GM19438 (cell line): ENCODE results near the gene MIA2.

ENCODE experiments used
- ATAC-seq: cut with Tn5 transposase; IDR thresholded peaks from one replicate; pipeline ENCODE4 v1.9.1; 2021; ENCODE audit warnings: low read depth; ENCODE audit not compliant: unreplicated experiment

The MIA2 gene

DNA sequence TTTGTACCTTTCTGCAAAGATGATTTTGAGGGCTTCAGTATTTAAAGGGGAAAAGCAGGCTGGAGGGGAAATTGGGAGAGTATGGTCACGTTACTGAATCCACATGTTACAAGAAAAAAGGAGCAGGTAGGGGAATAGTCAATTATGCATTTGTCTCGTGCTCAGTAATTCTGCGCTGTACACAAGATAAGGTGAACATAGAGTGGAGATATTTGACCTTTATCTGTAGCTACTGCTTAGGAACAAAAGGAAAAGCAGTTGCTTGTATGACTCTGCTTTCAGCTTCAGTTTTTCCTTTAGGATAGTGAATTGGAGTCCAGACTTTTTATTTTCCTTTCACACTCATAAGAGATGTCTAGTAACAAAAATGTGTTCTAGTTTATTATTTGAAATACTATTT lies 148.7 kb downstream of the MIA2 start:
- ATAC-seq = no peak

DNA sequence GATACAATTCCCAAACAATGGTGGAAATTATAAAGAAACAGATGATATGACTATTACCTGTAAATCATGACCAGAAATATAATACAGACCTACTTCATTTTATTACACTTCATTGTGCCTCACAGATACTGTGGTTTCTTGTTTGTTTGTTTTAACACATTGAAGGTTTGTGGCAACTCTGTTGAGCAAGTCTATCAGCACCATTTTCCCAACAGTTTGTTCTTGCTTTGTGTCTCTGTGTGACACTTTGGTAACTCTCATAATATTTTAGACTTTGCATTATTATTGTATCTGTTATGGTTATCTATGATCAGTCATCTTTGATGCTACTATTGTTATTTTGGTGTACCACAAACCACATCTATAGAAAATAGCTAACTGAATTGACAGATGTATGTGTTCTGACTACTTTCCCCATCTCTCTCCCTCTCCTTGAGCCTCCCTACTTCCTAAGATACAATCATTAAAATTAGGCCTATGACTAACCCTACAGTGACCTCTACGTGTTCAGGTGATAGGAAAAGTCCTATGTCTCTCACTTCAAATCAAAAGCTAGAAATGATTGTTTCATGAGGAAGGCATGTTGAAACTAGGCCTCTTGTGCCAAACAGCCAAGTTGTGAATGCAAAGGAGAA lies 149.4 kb downstream of the MIA2 start:
- no peak for ATAC-seq

DNA sequence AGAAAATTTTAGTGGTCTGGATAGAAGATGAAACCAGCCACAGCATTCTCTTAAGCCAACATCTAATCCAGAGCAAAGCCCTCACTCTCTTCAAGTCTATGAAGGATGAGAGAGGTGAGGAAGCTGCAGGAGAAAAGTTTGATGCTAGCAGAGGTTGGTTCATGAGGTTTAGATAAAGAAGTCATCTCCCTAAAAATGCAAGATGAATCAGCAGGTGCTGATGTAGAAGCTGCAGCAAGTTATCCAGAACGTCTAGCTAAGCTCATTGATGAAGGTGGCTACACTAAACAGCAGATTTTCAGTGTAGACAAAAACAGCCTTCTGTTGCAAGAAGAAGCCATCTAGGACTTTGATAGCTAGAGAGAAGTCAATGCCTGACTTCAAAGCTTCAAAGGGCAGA lies 150.0 kb downstream of the MIA2 start:
- no peak for ATAC-seq

DNA sequence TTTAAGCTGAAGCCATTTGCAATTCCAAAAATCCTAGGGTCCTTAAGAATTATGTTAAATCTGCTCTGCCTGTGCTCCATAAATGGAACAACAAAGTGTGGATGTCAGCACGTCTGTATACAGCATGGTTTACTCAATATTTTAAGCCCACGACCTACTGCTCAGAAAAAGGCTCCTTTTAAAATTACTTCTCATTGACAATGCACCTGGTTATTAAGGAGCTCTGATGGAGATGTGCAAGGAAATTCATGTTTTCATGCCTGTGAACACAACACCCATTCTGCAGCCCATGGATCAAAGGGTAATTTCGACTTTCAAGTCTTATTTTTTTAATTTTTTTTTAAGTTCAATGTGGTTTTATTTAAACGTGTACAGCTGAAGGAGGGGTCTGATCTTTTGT lies 150.5 kb downstream of the MIA2 start:
- ATAC-seq = no peak

DNA sequence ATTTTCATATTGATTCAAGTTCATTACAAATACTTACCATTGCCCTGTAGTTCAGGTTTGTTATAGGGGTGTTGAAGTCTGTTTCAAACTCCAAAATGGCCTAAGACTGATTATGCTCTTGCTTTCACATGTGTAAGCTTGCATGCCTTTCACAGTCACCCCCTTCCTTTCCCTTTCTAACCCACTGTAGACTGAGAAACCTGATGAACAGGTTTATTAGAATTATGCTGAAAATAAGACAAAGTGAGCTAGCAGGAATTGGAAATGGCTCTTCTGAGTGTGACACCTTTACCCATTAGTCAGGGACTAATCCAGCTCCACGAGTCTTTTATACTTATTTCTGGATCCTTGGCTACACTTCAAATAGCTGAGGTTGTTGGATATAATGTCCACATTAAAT lies 159.6 kb downstream of the MIA2 start:
- ATAC-seq = no peak

DNA sequence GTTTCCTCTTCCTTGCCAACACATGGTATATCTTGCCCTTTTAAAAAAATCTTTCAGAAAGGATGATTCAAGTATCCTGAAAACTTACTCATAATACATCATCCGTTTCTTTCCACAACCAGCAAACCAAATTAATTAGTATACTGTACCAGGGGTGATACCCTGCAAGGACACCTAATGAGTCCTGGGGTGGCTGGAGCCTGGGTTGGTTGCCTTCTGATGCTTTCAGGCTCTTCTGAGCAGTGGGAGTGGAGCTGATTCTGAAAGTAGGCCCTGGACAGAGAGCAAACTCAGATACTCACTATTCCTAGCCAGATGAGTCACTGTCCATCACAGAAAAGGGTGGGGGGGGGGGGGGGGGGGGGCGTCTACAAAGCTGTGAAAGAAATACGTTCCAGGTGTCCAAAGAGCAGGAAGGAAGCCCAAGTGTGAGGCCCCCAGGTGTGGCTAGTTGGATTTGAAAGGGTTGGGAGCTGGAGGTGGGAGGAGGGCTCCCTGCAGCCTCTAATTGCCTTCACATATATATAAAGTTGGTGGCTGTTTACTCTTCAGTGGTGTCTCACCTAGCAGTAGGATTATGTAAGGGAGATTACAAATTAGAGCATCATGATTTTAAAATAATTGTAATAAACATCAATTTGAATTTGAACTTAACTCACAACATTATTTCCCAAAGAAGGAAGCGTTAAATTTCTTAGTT lies 162.0 kb downstream of the MIA2 start:
- no peak for ATAC-seq

DNA sequence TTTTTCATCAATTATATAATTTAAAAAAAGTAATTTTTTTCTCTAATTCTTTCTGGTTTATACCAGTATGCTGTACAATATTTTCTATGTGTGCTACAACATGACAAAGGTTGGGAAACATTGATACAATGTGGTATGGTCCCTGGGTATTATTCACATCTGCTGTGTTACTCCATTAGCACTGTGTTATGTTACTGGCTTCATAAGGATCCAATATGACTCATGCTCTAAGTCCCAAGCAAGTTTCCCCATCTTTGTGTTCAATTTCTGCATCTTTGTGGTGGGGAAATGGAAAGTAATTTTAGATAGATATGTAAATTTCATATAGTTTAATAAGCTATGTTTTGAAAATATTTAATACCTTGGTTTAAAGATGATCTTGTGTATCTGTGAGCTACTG lies 162.7 kb downstream of the MIA2 start:
- no peak for ATAC-seq

DNA sequence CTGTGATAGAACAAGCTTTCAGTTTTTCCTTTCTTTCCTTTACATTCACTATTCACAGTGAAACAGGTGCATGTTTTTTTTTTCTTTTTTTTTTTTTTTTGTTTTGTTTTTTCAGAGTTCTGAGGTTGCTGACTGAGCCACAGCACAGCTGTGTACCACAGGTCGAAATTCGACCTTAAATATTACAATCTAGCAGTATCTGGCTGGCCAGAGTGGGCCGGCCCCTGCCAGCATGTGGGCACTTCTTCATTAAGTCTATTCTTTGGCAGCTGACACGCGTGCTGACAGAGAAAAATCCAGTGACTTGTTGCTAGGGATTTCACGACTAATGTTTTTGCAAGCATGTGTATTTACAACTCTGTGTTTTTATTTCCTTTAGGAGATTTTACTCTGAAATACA lies 164.7 kb downstream of the MIA2 start:
- ATAC-seq = no peak

DNA sequence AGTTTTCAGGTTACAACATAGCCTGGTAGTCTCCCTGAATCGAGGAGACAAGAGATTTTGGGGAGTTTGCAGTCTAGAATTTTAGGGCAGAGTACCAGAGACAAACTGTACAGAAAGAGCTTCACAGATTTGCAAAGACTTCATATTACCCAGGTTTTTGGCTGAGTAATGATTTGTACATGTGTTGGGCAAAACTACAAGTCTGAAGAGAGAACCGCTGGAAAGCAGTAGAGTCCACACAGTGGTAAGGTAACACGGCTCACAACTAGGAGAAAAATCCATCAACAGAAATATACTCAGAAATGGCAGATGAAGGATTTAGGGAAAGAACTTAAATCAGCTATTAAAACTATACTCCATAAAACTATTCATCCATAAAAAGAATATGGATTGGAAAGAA lies 172.8 kb downstream of the MIA2 start:
- no peak for ATAC-seq

DNA sequence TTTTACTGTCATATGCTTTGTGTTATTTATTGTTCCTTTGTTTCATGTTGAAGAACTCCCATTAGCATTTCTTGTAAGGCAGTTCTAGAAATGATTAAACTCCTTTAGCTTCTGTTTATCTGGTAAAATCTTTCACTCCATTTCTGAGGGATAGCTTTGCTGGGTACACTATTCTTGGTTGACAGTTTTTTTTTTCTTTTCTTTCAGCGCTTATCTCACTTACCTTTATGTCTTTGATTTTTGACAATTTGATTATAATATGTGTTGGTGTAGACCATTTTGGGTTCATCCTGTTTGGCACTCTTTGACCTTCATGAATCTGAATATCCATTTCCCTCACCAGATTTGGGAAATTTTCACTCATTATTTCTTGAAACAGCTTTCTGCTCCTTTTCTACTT lies 182.4 kb downstream of the MIA2 start:
- no peak for ATAC-seq

DNA sequence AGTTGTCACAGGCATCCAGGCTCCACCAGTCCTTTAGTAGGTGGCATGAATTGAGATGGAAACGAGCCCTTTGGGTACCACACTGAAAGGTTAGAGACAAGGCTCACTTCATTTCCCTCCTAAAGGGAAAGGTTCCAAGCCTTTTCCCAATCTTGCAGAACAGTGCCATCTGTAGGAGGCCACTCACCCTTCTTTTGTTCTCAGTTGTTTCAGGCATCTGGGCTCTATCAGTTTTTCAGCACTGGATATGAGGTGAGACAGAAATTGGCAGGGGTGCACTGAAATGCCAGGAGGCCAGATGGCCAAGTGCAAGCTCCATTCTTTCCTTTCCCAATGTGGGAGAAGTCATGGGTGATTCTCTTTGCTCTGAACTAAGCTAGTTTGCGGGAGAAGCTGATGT lies 183.3 kb downstream of the MIA2 start:
- ATAC-seq = no peak

DNA sequence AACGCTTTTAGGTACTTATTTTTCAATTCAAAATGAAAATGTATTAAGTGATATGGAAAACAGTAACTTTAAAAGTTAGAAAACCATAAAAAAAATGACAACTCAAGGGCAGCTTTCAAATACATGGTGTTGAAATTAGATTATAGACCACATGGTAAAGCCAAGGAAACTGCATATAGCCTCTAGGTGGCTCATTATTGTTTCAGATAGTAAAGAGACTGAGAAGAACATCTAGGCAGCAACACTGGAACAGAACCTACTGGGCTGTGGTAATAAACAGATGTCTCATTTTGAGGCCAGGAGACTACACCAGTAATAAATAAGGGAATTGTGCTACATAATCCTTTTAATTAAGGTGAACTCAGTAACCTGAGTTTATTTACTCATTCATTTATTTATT lies 185.6 kb downstream of the MIA2 start:
- no peak for ATAC-seq

DNA sequence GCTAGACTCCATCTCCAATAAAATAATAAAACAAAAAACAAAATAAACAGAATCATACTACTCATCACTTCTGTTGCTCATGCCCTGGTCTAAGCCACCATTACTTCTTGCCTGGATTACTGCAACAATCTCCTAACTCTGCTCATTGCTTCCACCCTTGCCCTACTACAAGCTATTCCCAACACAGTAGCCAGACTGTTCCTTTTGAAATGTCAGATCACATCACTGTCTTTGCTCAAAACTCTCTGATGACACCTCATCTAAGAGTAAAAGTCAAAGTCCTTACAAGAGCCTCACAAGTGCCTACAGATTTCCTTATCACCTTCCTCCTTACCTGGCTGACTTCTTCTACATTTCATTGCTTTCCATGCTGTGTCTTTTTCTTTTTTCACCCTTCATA lies 188.5 kb downstream of the MIA2 start:
- no peak for ATAC-seq

DNA sequence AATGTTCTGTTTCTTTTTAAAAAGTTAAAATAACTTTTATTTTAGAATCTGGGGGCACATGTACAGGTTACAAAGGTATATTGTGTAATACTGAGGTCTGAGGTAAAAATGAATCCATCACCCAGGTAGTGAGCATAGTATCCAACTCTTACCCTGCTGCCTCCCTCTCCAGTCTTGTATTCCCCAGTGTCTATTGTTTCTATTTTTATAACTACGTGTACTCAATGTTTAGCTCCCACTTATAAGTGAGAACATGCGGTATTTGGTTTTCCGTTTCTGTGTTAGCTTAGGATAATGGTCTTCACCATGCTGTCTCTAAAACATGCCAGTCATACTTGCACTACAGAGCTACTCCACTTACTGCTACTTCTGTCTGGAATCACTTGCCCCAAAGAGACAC lies 190.1 kb downstream of the MIA2 start:
- no peak for ATAC-seq

DNA sequence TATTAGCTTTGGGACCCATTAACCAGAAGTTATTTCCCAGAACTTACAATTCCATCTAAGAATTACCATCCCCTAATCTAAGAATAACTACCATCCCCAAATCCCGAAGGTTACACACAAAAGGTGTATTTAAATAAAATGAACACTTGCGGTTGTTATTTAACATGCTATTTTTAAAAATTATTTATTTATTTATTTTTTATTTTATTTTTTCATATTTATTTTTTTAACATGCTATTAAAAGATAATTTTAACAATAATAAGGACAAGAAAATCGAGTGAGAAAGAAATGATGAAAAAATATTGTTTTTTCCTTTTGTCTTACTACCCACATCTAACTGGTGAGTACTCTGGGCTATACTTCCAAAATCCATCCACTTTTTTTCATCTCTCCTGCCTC lies 192.2 kb downstream of the MIA2 start:
- ATAC-seq = no peak

DNA sequence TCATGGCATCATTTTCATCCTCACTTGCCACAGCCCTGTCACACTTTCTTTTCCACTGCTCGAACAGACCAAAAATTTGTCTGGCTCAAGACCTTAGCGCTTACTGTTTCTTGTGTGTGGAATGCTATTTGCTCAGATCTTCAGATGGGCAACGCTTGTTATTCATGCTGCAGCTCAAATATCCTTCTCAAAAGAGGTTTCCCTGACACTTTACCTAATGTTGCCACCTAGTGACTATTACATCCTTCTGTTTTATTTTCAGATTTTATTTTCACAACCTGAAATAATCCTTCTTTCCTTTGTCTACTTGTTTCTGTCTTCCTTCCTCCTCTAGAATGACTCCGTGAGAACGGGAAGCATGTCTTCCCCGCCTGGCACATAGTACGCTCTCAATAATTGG lies 192.9 kb downstream of the MIA2 start:
- no peak for ATAC-seq

DNA sequence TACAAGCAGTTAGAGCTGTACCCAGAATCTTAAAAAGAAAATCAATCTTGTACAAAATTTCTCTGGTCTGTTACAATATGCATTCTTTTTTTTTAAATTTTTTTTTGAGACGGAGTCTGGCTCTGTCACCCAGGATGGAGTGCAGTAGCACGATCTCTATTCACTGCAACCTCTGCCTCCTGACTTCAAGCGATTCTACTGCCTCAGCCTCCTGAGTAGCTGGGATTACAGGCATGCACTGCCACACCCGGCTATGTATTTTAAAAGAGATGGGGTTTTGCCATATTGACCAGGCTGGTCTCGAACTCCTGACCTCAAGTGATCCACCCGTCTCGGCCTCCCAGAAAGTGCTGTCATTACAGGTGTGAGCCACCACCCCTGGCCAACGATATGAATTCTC lies 194.4 kb downstream of the MIA2 start:
- ATAC-seq = no peak

DNA sequence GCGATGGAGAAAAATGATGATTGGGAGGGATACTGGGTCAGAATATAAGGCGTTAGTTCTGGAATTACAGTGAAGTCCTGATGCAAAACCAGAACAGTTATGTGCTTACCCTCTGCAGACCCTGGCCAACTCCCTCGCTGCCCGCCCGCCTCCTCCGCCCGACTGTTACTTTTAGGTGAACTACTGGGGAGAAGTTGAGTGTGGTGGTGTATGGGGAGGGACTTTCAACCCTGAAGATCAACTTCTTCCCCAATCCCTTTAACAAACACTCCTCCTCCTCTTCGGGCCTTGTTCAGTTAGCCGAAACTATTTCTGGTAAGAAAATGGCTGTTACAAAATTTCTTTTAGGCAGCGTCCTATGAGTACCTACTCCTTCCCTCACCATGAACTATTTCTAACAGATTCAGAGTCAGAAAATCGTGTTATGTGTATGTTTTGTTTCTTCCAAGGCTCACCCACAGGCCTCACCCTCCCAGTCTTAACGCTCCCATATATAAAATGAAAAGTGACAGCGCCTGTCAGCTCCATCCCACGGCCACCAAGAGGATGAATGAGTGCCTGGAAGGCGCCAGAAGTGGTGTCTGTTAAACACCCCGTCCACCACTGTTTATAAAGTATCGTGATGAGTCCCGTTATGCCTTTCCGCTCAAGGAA lies 197.2 kb downstream of the MIA2 start:
- ATAC-seq = peak; percentile 0

DNA sequence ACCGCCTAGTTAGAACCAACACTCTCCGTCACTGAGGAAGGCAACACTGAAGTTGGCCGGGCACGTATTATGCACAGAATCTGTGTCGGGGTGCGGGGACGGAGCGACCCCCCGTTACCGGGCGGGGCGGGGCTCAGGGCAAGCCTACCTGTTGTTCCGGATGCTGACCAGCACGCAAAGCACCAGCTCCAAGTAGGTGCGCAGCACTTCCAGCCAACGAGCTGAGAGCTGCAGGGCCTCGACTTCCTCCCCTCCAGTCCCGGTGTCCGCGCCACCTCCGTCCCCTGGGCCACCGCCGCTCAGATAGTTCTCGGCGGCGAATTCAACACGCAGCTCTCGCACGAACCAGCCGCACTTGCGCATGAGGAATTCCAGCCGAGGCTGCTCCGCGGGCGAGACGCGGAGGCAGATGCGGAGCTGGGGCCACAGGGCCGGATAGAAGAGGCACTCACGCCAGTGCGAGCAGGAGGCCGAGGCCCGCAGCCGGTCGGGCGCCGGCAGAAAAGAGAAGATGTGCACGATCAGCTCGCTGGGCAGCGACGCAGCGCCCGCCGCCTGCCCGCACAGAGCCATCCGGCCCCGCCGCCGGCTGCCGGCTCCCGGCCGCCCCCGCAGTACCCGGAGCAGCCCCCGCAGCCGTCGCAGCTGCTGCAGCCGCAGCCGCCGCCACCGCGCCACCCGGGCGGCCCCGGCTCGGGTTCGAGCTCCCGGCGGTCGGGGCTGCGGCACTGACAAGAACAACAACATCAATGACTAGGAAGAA lies 197.9 kb downstream of the MIA2 start:
- ATAC-seq = peak; percentile 17

DNA sequence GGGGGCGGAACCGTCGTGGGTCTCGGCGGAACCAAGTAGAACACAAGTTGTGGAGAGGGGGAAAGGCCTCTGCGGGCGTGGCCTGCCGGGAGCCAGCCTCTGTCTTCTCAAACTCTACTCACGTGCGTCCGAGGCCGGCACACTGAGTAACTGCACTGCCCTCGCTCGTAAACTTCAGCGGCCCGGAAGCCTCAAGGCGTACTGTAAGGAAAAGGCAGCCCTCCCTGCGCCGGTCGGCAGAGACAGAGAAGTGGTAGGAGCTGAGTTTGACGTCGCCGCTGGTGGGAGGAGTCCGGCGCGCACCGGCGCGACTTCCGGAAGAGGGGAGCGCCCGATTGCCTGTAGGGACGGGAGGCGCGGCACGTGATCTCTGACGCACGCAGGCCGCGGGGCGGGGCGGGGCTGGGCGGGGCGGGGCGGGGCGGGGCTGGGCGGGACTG lies 198.5 kb downstream of the MIA2 start, which contains the start of gene FBXO33:
TSS of gene FBXO33 (minus strand) at position 255 of the 440 bp plus-strand sequence. CDS start 271 bp downstream, outside the sequence.
- peak; percentile 79 for ATAC-seq
